Esophagus squamous epithelium (tissue), 5 donors: Measurements from ENCODE around the gene OPCML. TPM values are rescaled to one million over a fixed set of nuclear protein-coding genes. Genes with fewer than 3 reads are reported as not detected.
A peak's percentile ranks its signal among the peaks of the same experiment; 100 is the strongest.

Experiments
- DNase-seq: peaks from one replicate; lab custom pipeline; 2025; lab: John Stamatoyannopoulos, UW
- H3K27ac ChIP-seq, 4 donors: fragments of 200-600 bp; sonication (generic); one replicate each; pipeline ENCODE4 v1.5.1; 2016 to 2019; ENCODE audit warnings: mild to moderate bottlenecking in 1 of 4
- H3K27me3 ChIP-seq, 4 donors: fragments of 200-600 bp; sonication (generic); 1 replicate in 3 of 4; 2 replicates in 1 of 4; pipeline versions ENCODE4 v1.5.1 to v1.6.0; 2017 to 2021; ENCODE audit warnings: antibody characterized with exemption in 1 of 4
- H3K36me3 ChIP-seq, 3 donors: fragments of 200-600 bp; sonication (generic); one replicate each; pipeline ENCODE4 v1.5.1; 2016 to 2019
- H3K4me1 ChIP-seq, 3 donors: fragments of 200-600 bp; sonication (generic); one replicate each; pipeline ENCODE4 v1.5.1; 2017 to 2019
- H3K4me3 ChIP-seq, 4 donors: fragments of 200-600 bp; sonication (generic); 1 replicate in 3 of 4; 2 replicates in 1 of 4; pipeline ENCODE4 v1.5.1; 2016 to 2019; ENCODE audit warnings: mild to moderate bottlenecking in 2 of 4, moderate library complexity in 1 of 4
- H3K9me3 ChIP-seq, 3 donors: fragments of 200-600 bp; sonication (generic); one replicate each; pipeline ENCODE4 v1.5.1; 2016 to 2019
- CTCF ChIP-seq, 6 experiments: fragments of 450-650 bp in 4 of 6; fragments of 200-600 bp in 2 of 6; sonication (generic) in 2 of 6; IDR thresholded peaks; one replicate each; pipeline ENCODE4 v1.5.1; 2016 to 2019; ENCODE audit warnings: antibody characterized with exemption in 6 of 6, mild to moderate bottlenecking in 4 of 6, moderate library complexity in 4 of 6
- POLR2A ChIP-seq, 4 donors: fragments of 450-650 bp; IDR thresholded peaks; one replicate each; pipeline ENCODE4 v1.6.1; 2017; ENCODE audit warnings: antibody characterized with exemption in 4 of 4, mild to moderate bottlenecking in 4 of 4, moderate library complexity in 3 of 4
- WGBS, 2 donors: methylation state at CpG; one replicate each; pipeline ENCODE4 v1.1.5; 2018; 5-methylcytosine and 5-hydroxymethylcytosine counted together
- intact Hi-C: fragments of 100-400 bp; cut with DNase I; formaldehyde crosslinking; loops from one replicate; pipeline ENCODE4 v1.15.0; 2022
- total RNA-seq, 4 donors: library from RNA; depleted of rRNA; stranded (reverse); fragments of >200 nt; gene quantifications; one replicate each; pipeline ENCODE4 v1.1.0, GENCODE V29; 2016
- donor health status: DM: yes; HTN: yes; CAD: no.

Gene OPCML
- total RNA-seq, 4 donors from 2014 or later = under 0.01 TPM; not detected in 3

- no peaks in the 10 kb centered on the region for H3K36me3 ChIP-seq
- H3K27me3 ChIP-seq = peaks cover 0 to 29% (median 0%) of the 10 kb centered on the region in 4 donors
- H3K4me1 ChIP-seq = no peaks in the 10 kb centered on the region
- 38 to 44% methylated on average over 2 to 3 of the region's 5 CpGs for WGBS, 2 donors
- no peaks in the 10 kb centered on the region for H3K9me3 ChIP-seq
- TF ChIP-seq POLR2A (IDR thresholded peaks at IDR 0.05) (no peak), CTCF (IDR thresholded peaks at IDR 0.05) (no peak)
- no peak overlapping the region for H3K27ac ChIP-seq
- DNase-seq = no peak
- intact Hi-C loops = no loop called here
- H3K4me3 ChIP-seq = no peak overlapping the region
Measured at GRCh38 chr11:132997396-132997795, 534.9 kb downstream of the OPCML start.

- no peaks in the 10 kb centered on the region for H3K36me3 ChIP-seq
- peaks cover 0 to 31% (median 0%) of the 10 kb centered on the region in 4 donors for H3K27me3 ChIP-seq
- WGBS, 2 donors = 67 to 78% methylated on average over 6 of the region's 6 CpGs
- no peaks in the 10 kb centered on the region for H3K9me3 ChIP-seq
- DNase-seq = no peak
- intact Hi-C loops = no loop called here
- H3K27ac ChIP-seq = no peak overlapping the region
- H3K4me3 ChIP-seq = no peak overlapping the region
- TF ChIP-seq CTCF (IDR thresholded peaks at IDR 0.05) = no peak
- no peak for TF ChIP-seq POLR2A (IDR thresholded peaks at IDR 0.05)
- no peaks in the 10 kb centered on the region for H3K4me1 ChIP-seq
Measured at GRCh38 chr11:132994966-132995365, 537.3 kb downstream of the OPCML start.

GRCh38 chr11:132993991-132994502 is 538.3 kb downstream of the OPCML start:
- TF ChIP-seq CTCF (IDR thresholded peaks at IDR 0.05) = no peak
- no peak for TF ChIP-seq POLR2A (IDR thresholded peaks at IDR 0.05)
- peak overlapping the region in 1 of 4 donors; percentile 35 for H3K4me3 ChIP-seq
- no peaks in the 10 kb centered on the region for H3K36me3 ChIP-seq
- intact Hi-C loops = no loop called here
- H3K27ac ChIP-seq = no peak overlapping the region
- DNase-seq = no peak
- no peaks in the 10 kb centered on the region for H3K9me3 ChIP-seq
- 7% methylated on average over 5 to 6 of the region's 32 CpGs for WGBS, 2 donors
- peaks cover 0 to 31% (median 0%) of the 10 kb centered on the region in 4 donors for H3K27me3 ChIP-seq
- no peaks in the 10 kb centered on the region for H3K4me1 ChIP-seq

- intact Hi-C loops = no loop called here
- peak in 1 of 6 experiments; percentile 18 for TF ChIP-seq CTCF (IDR thresholded peaks at IDR 0.05)
- no peak for TF ChIP-seq POLR2A (IDR thresholded peaks at IDR 0.05)
- no peak overlapping the region for H3K4me3 ChIP-seq
- H3K9me3 ChIP-seq = no peaks in the 10 kb centered on the region
- DNase-seq = no peak
- H3K27ac ChIP-seq = no peak overlapping the region
- WGBS, 2 donors = 33 to 36% methylated on average over 14 of the region's 15 CpGs
- H3K36me3 ChIP-seq = no peaks in the 10 kb centered on the region
- H3K27me3 ChIP-seq = peaks cover 0 to 31% (median 0%) of the 10 kb centered on the region in 4 donors
- no peaks in the 10 kb centered on the region for H3K4me1 ChIP-seq
Measured at GRCh38 chr11:132992838-132993631, 539.3 kb downstream of the OPCML start.

- no peaks in the 10 kb centered on the region for H3K36me3 ChIP-seq
- H3K27me3 ChIP-seq = peaks cover 0 to 12% (median 0%) of the 10 kb centered on the region in 4 donors
- no peaks in the 10 kb centered on the region for H3K4me1 ChIP-seq
- TF ChIP-seq POLR2A (IDR thresholded peaks at IDR 0.05) (no peak), CTCF (IDR thresholded peaks at IDR 0.05) (no peak)
- no peaks in the 10 kb centered on the region for H3K9me3 ChIP-seq
- intact Hi-C loops = no loop called here
- no peak for DNase-seq
- WGBS, 2 donors = 51 to 69% methylated on average over 5 of the region's 5 CpGs
- no peak overlapping the region for H3K4me3 ChIP-seq
- no peak overlapping the region for H3K27ac ChIP-seq
Measured at GRCh38 chr11:132988411-132988810, 543.9 kb downstream of the OPCML start.
